ENCODE measurements around the gene S100A8.

- TF ChIP-seq CTCF (optimal IDR thresholded peaks at IDR 0.05 in 1 of 3, IDR thresholded peaks at IDR 0.05 in 1 of 3, conservative IDR thresholded peaks at IDR 0.05 in 1 of 3; ENCODE audit: extremely low read depth in 1 of 3, insufficient read depth in 2 of 3, low read length in 3 of 3) = no peak
- no peak for TF ChIP-seq EZH2 (IDR thresholded peaks at IDR 0.05; ENCODE audit: low read length)
These were observed 48.7 kb downstream of the S100A8 start for GRCh38 chr1:153342178-153342577.

Data from keratinocyte (primary cell).